Measurements from ENCODE around the gene AIF1L.

DNA sequence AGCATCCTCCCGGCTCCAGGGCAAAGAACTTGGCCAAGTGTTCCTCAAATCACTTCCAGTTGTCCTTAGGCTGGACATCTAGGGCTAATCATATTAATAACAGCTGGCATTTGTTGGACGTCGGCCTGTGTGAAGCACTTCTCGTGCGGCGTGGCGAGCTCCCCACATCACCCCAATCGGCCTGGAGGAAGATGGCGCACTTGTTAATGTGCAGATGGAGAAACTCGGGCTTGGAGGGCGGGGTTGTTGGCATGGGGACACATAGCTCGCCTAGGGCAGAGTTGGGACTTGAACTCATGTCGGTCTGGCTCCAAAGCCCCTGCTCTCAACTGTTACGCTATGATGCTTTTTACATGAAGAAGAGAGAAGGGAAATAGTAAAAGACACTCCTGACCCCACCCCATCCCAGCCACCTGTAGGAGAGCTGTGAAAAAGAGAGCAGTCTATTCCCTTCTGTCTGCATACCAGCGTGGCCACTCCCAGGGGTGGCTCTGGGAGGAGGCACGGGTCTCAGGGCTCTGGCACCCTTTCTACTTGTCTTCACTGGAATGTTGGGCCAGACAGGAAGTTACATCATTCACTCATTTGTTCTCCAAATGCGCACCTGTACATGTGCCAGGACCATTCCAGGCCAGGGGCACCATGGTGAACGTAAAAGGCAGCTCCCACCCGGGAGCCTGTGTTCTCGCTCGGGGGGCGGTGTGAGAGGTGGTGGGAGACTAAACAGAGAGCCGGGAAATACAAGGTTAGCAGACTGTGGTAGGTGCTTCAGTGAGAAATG is 16.2 kb downstream of the AIF1L start:
- TF ChIP-seq, protein P1, sequence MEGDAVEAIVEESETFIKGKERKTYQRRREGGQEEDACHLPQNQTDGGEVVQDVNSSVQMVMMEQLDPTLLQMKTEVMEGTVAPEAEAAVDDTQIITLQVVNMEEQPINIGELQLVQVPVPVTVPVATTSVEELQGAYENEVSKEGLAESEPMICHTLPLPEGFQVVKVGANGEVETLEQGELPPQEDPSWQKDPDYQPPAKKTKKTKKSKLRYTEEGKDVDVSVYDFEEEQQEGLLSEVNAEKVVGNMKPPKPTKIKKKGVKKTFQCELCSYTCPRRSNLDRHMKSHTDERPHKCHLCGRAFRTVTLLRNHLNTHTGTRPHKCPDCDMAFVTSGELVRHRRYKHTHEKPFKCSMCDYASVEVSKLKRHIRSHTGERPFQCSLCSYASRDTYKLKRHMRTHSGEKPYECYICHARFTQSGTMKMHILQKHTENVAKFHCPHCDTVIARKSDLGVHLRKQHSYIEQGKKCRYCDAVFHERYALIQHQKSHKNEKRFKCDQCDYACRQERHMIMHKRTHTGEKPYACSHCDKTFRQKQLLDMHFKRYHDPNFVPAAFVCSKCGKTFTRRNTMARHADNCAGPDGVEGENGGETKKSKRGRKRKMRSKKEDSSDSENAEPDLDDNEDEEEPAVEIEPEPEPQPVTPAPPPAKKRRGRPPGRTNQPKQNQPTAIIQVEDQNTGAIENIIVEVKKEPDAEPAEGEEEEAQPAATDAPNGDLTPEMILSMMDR (IDR thresholded peaks at IDR 0.05) = no peak
- TF ChIP-seq POLR2A (IDR thresholded peaks at IDR 0.05) (no peak), EP300 (IDR thresholded peaks at IDR 0.05) (no peak)
